ENCODE data around the gene KCNRG.

KCNRG gene, protein sequence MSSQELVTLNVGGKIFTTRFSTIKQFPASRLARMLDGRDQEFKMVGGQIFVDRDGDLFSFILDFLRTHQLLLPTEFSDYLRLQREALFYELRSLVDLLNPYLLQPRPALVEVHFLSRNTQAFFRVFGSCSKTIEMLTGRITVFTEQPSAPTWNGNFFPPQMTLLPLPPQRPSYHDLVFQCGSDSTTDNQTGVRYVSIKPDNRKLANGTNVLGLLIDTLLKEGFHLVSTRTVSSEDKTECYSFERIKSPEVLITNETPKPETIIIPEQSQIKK

DNA sequence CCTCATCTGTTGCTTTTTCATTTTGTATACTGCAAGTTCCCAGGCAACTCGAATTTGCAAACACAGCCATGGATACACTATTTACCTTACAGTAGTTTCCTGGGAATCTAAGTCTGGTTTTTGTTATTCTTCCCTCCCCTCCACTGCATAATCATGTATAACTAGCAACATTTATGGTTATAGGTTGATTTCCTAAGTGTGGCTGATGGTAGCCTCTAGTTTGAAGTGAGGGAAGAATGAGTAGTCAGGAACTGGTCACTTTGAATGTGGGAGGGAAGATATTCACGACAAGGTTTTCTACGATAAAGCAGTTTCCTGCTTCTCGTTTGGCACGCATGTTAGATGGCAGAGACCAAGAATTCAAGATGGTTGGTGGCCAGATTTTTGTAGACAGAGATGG is at the start of gene KCNRG:
Gene KCNRG, plus strand, starts transcription at position 187 of the 400 bp plus-strand sequence. Its CDS starts 50 bp downstream, at position 237.
- no peak within 1 kb of the TSS for H3K4me3 ChIP-seq (ENCODE audit: low read depth, low read length)

DNA sequence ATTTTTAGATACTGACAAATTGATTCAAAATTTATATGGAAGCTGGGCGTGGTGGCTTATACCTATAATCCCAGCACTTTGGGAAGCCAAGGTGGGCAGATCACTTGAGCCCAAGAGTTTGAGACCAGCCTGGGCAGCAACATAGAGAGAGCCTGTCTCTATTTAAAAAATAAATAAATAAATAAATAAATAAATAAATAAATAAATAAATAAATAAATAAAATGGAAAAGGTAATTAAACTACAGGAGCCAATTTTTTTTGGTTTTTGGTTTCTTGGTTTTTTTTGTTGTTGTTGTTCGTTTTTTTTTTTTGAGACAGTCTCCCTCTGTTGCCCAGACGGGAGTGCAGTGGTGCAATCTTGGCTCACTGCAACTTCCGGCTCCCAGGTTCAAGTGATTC is 47.8 kb upstream of the KCNRG start:
- no peak overlapping the region for H3K4me3 ChIP-seq (ENCODE audit: low read depth, low read length)
- TF ChIP-seq, protein P1, sequence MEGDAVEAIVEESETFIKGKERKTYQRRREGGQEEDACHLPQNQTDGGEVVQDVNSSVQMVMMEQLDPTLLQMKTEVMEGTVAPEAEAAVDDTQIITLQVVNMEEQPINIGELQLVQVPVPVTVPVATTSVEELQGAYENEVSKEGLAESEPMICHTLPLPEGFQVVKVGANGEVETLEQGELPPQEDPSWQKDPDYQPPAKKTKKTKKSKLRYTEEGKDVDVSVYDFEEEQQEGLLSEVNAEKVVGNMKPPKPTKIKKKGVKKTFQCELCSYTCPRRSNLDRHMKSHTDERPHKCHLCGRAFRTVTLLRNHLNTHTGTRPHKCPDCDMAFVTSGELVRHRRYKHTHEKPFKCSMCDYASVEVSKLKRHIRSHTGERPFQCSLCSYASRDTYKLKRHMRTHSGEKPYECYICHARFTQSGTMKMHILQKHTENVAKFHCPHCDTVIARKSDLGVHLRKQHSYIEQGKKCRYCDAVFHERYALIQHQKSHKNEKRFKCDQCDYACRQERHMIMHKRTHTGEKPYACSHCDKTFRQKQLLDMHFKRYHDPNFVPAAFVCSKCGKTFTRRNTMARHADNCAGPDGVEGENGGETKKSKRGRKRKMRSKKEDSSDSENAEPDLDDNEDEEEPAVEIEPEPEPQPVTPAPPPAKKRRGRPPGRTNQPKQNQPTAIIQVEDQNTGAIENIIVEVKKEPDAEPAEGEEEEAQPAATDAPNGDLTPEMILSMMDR (IDR thresholded peaks at IDR 0.05; ENCODE audit: low read depth, low read length) = no peak

More for the DNA sequence above, at the start of gene KCNRG:
- TF ChIP-seq, protein P1 (IDR thresholded peaks at IDR 0.05; ENCODE audit: low read depth, low read length) = no peak

DNA sequence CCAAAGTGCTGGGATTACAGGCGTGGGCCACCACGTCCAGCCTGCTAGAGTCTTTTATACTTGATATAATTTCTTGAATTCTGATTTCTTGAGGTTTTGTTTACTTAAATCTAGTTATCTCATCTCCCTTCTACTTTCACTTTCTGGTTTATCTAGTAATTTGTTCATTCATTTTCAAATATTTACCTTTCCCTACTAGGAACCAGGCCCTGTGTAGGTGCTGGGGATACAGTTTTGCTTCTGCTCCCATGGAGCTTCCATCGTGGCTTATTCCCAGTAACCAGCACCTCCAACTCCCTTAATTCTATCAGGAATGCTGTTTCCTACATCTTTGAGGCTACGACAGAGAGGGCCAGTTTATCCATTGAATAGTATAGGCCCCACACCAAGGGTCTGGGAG is 42.5 kb upstream of the KCNRG start:
- TF ChIP-seq, protein P1 (IDR thresholded peaks at IDR 0.05; ENCODE audit: low read depth, low read length) = no peak
- H3K4me3 ChIP-seq (ENCODE audit: low read depth, low read length) = no peak overlapping the region

DNA sequence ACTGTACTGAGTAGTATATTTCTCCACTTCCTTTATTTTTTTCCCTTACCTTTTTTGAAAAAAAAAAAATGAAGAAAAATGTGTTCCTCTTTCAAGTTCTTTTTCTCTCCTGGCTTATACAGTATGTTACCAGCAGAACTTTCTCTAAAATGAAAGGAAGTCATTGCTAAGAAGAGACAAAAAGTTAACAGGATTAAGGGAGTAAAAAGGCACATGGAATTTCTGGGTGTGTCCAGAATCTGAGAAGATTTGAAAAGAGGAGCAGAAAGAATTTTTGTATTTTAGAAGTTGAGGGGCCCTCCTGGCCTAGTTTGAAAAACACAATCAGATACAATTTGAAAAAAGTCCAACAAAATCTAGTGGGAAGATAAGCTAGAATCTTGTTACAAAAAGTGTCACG is 39.4 kb upstream of the KCNRG start:
- H3K4me3 ChIP-seq (ENCODE audit: low read depth, low read length) = no peak overlapping the region
- TF ChIP-seq, protein P1 (IDR thresholded peaks at IDR 0.05; ENCODE audit: low read depth, low read length) = no peak

DNA sequence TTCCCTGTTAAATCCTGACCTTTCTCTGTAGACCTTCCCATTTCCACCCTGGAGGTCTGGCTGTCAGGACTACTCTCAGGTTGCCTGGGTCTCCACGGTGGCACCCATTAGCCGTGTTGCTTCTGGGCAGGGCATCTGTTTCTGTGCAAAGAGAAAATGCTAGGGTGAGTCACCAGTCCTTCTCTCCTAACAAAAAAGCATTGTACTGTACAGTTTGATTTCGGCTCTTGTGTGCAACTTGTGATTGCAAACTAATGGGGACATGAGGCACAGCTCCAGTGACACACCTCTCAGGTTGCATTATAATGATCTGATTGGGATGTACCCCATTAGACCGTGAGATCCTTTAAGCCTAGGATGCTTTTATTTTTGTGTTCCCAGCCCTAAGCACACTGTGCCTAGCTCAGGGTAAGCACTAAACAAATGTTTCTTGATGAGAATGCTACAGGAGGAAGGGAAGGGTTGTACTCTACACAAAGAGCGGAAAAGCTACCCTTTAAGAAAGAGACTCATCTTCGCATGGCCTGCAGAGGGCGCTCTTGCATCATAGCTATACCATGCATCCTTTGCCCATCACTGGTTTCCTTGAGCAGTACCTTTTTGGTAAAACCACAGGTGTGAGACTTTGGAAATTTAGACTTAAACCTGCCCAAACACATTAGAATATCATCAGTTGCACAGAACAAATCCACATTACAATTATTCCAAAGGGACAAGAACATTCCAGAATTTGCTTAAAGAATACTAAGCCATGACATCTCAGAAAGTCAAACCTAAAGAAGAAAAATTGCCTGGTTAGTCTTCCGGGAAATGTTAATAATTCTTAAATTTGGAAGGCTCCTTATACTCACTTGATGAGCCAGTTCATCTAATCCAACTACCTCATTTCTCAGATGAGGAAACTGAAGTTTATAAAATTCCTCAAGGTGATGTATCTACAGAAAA is 38.7 kb upstream of the KCNRG start:
- H3K4me3 ChIP-seq (ENCODE audit: low read depth, low read length) = no peak overlapping the region
- TF ChIP-seq, protein P1 (IDR thresholded peaks at IDR 0.05; ENCODE audit: low read depth, low read length) = peak; percentile 86

DNA sequence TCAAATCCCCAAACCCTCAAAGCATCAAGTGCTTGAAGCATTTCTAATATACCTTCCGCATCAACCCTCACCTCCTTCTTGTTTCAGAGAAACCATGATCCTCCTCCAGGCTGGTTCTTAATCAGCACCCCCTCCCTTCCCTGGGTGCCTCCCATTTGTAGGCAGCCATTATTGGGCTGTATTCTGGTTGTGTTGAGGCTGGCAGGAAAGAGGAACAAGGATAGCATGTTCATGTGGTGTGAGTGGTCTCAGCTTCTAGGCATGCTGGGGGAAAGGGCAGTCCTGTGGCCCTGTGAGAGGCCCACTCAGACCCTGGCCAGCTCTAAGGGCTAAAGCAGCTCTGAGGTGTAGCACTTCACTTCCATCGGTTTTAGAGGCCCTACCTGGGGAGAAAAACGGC is 37.3 kb upstream of the KCNRG start:
- no peak overlapping the region for H3K4me3 ChIP-seq (ENCODE audit: low read depth, low read length)
- TF ChIP-seq, protein P1 (IDR thresholded peaks at IDR 0.05; ENCODE audit: low read depth, low read length) = no peak

DNA sequence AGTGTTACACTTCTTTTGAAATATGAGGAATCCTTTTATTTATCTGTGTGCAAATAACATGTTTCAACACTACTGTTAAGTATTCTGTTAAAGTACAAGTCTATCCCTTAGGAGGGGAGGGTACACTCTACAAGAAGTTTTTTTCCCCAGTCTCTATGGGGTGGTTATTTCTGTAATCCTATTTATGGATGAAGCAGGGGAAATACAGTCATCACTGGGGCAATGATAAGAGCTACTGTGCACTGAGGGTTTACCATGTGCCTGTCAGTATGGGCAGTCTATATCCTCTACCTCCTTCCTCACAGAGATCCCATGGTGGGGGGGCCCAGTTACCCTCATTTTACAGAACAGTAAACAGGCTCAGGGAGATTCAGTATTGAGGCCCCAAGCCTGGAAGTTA is 35.0 kb upstream of the KCNRG start:
- H3K4me3 ChIP-seq (ENCODE audit: low read depth, low read length) = no peak overlapping the region
- TF ChIP-seq, protein P1 (IDR thresholded peaks at IDR 0.05; ENCODE audit: low read depth, low read length) = no peak

Measured in WI38 (cell line).